GM12873 (cell line): ENCODE measurements around the gene HIPK3.

ENCODE experiments used
- CTCF ChIP-seq: IDR thresholded peaks from 2 replicates; pipeline ENCODE4 v1.5.1; 2012; ENCODE audit warnings: low read depth, mild to moderate bottlenecking, moderate library complexity, low read length, control low read depth; ENCODE audit not compliant: insufficient read depth; ENCODE audit errors: missing control alignments

The HIPK3 gene

DNA sequence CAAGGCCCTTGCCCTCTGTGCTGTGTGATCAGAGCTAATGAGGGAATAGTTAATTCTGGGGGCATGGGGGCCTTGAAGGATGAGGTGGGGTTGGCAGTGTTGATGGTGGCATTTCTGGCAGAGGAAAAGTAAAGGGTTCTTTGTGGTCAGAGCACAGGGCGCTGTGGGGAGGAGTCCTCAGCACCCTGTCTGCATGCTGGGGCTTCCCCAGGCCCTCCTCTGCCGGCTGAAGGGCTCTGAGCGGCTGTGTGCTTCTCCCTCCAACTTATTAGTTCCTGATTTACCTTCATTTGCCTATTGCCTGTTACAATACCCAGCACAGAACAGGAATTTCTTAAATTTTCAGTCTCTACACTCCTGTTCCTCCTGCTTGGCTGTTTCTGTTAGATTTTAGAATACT is 122.8 kb downstream of the HIPK3 start:
- TF ChIP-seq CTCF, result no peak

DNA sequence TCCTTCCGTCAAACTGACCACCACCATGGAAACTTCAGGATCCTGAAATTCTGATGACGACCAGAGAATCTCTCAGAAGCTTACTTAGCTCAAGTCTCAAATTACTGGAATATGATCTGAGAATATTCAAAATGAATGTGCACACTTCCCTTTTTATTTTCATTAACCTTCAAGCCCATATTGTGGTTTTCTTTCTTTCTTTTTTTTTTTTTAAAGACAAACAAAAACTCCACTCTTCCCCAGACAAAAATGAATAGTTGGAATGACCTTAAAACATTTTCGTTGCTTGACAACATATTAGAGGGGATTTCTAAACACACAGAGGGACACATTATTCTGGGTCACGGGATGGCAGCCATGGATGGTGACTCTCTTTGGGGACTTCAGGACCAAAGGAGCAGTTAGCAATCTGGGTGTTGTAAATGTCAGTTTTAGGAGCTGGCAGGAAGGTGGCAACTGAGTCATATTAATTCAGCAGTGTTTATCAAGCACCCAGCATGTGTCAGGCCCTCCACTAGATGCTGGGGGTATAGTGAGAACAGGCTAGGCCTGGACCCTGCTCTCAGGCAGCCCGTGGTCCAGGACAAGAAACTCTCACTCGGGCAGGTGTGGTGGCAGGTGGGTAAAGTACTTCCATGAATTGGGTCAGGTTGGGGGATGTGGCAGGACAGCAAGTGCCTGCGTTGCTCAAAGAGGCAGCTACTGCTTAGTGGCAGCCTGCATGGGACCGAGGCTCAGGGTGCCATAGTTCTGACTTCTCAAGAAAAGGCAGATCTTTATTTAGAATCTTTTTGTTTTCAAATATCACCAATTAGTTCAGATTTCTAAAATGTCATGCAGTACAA is 126.1 kb downstream of the HIPK3 start:
- TF ChIP-seq CTCF, result no peak

DNA sequence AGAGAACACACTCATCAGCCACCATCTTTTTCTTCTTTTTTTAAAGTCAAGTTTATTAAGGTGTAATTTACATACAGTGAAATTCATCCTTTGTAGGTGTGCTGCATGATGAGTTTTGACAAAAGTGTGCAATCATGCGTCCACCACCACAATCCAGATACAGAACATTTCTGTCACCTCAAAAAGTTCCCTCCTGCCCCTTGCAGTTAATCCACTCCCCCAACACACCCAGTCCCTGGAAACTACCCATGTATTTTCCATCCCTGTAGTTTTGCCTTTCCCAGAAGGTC is 126.7 kb downstream of the HIPK3 start:
- TF ChIP-seq CTCF, result no peak

- TF ChIP-seq CTCF, result no peak
Observed at GRCh38 chr11:33384220-33384619, 127.0 kb downstream of the HIPK3 start.

GRCh38 chr11:33387581-33387980 is 130.4 kb downstream of the HIPK3 start:
- TF ChIP-seq CTCF, result no peak

- TF ChIP-seq CTCF, result no peak
Observed at GRCh38 chr11:33387996-33388395, 130.8 kb downstream of the HIPK3 start.

GRCh38 chr11:33388793-33389525 is 131.8 kb downstream of the HIPK3 start:
- no peak for TF ChIP-seq CTCF
